GM18526 (cell line): ENCODE data around the gene LHPP.

Experiments
- POLR2A ChIP-seq: IDR thresholded peaks from 3 replicates; pipeline ENCODE4 v1.6.1; 2011; ENCODE audit not compliant: insufficient read length; ENCODE audit errors: extremely low read depth

The LHPP gene

DNA sequence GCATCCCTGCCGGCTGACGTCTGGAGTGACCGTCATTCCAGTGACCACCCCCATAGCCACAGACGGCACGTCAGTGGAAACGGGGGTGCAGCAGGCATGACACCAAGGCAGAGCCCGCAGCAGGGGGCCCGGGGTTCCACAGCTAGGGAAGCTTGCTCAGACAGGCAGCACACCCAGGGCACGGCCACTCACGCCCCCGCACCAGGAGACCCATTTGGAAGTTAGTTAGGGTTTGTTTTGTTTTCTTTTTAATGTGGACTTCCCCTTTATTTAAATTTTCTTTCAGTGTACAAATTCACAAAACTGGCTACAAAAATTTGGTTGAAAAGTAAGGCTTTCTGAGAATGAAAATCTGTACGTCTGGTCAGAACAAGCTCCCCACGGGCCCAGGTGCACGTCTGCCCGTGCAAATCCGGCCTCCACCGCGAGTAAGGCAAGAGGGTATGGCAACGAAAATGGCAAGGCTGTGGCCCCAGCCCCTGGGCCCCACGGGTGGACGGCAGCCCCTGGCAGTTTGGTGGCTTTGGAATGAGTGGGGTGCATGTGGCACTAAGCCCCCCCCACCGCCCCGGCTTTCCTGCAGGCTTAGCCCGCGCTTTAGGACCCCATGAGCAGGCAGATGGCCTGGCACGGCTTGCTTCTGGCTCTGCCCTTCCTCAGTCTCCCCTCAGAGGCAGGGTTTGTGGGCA is 158.3 kb downstream of the LHPP start:
- TF ChIP-seq POLR2A = no peak

DNA sequence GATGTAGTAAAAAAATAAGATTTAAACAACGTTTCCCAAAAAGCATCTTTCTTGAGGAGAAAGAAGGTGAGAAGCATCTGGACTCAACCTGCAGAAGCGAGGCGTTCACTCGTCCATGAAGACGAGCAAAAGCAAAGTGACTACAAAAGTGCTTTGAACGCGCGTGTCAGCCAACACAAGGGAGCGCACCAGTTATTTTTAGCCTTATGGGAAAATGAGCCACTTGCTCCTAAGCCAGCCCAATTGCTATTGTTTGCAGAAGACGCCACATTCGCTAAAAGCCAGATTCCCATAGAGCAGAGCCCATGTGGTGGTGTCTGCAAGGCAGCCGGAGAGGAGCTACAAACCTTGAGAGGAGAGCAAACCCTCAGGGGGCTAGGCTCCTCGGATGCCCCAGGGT is 160.0 kb downstream of the LHPP start:
- TF ChIP-seq POLR2A = no peak

DNA sequence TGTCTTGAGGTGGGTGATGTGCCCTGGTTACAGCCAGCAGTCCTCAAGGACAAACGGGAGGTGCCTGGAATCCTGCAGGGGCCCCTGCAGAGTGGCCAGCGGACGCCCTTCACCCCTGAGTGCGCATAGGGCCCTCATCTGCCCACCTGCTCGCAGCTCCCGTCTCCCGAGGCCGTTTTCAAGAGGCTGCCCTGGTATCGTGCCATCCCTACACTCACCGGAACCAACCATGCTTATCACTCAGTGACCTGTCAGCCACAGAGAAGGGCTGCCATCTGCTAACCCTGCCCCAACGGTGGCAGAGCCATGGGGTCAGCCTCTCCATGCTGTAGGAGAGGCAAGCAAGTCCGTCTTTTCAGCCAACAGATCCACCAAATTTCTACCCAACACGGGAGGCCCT is 160.5 kb downstream of the LHPP start:
- TF ChIP-seq POLR2A = no peak

DNA sequence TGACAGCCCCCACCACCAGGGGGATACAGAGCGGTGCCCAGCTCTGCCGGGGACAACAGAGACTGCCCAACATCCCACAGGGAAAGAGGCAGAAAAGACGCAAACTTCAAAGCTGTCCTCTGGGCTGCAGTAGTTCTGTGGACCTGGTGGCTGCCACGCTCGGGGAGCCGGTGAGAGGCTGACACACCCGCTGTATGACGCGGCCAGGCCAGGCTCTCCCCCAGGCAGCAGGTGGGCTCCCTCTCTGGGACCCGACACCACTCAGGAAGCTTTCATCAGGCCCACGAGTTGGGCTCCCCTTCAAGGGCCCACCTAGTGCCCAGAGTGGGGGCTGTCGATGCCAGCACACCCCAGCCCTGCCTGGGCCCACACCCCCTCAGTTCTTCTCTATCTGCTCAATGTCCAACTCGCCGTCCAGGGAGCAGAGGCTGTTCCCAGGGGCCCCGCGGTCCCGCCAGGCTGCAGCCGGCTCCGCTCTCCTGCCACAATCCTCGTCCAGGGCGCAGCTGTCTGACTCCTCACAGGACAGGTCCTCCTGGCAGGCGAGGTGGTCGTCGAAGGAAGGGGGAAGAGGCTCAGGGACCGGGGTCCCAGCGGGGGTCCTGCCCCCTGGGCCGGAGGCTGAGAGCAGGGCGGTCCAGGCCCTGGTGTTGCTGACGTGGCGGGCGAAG is 161.4 kb downstream of the LHPP start:
- no peak for TF ChIP-seq POLR2A

DNA sequence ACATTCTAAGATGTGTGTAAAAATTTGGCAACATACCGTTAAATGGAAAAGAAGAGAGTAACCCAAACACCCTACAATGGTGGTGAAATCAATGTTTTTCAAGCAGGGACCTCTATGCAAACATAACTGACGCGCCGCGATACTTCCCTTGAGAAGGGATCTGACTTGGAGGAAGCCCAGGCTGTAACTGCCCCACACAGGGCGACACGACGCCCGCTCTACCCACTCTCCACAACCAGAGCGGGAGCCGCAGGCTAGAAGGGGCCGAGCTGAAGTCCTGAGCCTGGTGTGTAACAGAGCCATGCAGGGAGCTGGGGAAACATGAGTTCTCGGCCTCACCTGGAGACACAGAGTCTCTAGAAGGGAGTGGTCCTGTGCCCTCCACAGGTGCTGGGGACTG is 162.4 kb downstream of the LHPP start:
- TF ChIP-seq POLR2A = no peak

DNA sequence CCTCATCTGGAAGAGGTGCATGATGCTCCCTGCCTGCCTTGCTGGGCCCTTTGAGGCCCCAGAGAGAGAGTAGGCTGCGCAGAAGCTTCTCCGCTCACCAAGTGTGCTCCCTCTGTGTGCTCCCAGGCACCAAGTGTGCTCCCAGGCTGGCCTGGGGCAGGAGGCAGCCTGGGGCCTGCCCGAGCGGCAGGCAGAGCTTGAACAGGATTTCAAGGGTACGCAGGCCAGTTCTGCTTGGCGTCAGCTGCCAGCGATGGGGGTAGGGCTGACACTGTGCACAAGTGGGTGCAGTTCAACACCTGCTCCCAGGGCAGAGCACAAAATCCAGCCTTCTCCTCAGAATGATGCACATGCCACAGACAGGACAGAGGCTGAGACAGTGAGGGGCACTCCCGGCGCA is 162.8 kb downstream of the LHPP start:
- TF ChIP-seq POLR2A = no peak

DNA sequence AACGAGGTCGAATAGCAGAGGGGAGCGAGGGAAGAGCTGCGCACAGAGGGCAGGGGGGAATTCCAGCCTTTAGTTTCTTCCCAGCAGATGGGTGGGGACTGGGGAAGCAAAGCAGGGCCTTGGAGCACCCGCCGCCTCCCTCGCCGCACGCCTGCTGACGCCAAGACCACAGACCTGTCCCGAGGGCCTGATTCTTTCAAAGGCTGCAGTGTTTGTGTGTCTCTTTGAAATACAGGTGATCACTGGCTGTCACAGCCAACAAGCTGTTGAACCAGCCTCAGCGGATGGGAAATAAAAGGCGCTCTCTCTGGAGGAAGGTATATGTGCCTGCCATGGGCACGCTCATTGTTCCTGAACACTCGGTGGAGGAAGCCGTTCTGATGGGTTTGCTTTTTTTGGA is 163.3 kb downstream of the LHPP start:
- no peak for TF ChIP-seq POLR2A

DNA sequence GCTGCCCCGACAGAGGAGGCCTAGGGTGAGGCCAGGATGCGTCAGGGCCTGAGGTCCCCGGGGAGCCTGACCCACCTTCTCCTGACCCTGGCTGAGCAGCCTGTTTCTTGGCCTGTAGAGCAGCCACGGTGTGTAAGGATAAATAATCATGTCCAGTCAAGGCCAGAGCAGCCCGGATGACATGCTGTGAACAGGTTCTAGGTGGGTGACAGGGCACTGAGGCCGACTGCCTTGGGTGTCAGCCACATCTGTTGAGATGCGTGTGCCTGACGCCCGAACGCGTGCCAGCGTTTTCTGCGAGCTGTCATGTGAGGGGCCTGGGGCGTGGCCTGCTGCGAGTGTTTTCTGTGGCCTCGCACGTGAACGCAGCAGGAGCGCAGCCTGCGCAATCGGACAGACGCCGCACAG is 164.2 kb downstream of the LHPP start:
- TF ChIP-seq POLR2A = no peak

DNA sequence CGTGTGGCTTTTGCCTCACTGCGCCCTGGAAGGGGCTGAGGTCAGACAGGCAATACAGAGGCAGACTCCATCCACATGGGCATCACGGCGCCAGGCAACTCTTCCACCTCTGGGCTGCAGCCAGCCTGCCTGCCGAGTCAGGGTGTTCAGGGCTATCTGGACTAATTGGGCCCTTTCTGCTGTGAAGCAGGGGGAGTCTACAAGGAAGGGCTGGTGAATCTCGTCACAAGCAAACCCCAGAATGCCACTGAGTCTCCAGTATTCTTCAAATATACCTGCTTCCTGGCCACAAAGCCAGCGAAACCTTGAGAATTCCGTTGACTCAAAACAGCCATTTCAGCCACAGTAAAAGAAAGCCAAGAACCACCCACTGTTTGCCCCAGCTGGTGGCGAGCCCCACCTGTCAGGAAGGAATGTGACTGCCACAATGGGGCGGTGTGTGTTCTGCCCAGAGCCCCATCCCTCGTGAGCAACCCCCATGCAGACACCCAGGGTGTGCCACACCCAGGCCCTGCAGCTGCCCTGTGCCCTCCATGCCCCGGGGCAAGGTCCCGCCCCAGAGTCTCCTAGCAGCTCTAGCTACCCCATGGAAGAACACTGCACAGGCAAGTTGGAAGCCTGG is 165.2 kb downstream of the LHPP start:
- no peak for TF ChIP-seq POLR2A

DNA sequence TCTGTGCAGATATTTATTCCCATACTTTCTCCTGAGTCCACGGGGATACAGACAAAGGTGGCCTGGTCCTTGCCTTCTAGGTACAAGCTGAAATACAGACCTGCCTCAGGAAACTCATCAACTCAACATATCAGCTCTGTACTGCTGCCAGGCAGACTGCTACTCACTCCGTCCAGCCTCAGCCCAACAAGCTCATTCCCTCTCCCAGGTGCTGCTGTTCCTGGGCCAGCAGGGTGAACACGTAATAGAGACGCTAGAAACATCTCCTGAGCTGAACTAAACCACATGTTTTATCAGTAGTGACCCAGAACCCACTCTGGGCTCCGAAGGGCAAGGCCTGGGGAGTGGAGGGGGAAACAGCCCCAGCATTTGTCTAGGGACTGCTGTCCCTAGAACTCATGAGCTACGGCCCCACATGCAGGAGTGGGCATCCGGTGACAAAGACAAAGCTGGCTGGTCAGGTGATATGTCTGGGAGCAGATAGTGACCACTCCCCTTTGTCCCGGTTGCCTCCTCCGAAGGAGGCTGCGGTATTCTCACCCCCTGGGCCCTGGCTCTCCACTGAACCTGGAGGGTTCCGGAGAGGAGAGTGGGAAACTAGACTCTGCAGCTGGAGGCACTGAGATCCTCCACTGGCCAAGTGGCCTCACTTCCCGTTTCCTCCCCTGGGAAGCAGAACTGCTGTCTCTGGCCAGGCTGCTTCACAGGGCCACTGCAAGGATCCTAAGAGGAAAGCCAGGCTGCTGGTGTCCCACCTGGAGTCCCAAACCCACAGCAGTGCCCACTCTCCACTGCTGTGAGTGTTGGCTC is 166.4 kb downstream of the LHPP start:
- TF ChIP-seq POLR2A = no peak

DNA sequence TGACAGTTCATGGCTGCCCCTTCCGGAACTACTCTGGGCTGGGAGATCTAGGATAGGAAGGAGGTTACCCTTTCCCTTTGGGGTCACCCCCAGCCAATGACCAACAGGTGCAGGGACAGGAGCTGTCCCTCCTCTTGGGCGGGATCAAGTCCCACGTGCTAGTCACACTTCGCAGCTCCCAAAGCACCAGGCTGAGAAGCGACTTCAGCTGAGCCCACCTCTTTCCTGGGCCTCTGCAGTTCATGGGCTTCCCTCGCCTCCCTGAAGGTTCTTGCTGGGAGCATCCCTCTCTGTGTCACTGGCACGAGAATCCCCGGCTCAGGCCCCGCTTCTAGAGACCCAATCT is 167.0 kb downstream of the LHPP start:
- no peak for TF ChIP-seq POLR2A

DNA sequence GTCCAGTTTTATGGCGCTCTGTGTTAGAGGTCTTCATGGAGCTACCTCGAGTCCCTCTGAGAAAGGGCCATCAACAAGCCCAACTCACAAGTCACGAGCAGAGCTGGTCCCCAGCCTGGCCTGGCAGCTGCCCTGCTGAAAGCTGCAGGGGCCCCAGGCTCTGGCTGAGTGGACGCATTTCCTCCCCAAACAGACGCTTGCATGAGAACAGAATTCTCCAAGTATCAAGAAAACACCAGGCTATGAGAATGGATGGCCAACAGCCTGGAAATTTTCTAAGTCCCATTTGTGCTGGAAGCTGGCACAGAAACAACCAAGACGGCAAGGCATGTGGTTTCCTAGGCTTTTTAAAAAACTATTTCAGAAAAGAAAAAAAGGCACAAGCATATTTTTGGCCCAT is 167.8 kb downstream of the LHPP start:
- TF ChIP-seq POLR2A = no peak

DNA sequence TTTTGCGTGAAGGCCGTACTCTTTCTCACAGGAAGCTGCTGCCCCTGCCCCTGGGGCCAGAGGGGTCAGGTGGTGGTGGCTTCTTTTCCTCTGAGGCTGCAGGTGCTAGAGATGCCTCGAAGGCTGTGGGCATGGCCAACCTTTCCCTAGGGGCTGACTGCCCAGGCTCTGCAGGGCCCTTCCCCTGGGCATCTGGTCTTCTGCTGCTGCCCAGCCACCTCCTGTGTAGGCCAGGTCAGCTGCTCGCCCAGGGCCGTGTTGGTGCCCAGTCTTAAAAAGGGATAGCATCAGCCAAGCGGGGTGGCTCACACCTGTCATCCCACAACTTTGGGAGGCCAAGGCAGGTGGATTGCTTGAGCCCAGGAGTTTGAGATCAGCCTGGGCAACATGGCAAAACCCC is 168.2 kb downstream of the LHPP start:
- TF ChIP-seq POLR2A = no peak

DNA sequence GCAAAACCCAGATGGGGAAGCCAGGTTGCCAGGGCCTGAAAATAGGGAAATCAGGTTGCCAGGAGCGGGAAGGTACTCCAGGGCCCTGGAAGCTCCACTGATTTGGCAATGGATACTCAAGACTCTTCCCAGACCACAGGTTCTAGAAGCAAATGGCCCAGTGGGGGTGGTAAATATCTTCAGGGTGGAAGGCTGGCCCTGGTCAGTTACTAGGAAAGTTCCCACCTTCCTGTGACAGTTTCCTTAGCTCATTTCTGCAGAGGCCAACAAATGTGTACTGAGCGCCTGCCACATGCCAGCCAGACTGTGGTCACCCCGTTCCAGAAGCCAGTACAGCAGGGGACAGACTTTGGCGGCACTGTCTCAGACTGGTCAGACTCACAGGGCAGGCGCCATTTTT is 168.9 kb downstream of the LHPP start:
- no peak for TF ChIP-seq POLR2A

DNA sequence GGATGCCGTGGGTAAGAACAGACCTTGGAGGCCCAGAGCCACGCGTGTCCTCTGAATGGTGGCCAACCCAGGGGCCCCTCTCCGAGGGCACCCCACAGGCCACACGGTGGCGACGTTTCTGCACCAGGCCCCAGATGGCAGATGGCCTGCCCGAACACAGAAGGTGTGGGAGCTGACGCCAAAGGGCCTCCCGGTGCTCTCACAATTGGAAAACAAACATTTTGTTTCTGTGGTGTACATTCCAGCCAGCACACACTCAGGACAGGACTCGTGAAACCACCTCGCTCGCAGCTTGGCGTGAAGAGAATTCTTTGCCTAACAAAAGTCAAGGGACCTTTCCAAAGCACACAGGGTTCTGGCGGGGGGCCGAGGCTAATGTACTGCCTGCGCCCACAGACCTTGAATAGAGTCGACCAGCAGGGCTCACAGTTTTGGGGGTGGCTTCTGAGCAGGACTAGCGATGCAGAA is 170.5 kb downstream of the LHPP start:
- TF ChIP-seq POLR2A = no peak

DNA sequence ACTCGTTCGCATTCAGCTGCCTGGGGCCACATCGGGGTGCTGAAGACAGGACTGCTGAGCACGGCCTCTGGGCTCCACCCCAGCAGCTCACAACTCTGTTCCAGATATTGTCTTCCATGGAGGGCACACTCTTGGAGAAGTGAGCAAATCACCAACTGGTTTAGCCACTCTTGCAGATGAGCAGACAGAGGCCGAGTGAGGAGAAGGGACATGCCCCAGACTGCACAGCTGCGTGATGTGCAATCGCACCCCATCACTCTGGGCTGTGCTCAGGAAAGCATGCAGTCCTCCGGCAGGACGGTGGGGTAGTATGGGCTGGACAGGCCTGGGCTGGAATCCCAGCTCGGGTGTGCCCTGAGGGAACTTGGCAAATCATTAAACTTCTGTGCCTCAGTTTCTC is 170.9 kb downstream of the LHPP start:
- TF ChIP-seq POLR2A = no peak
